CD14-positive monocyte (primary cell): ENCODE data around the gene ZFP1. TPM values are rescaled to one million over a fixed set of nuclear protein-coding genes. Genes with fewer than 3 reads are reported as not detected.

Experiments used
- DNase-seq, 3 donors: peaks; one replicate each; pipeline ENCODE4 v3.0.0-alpha.2; 2011 to 2022
- H2AFZ ChIP-seq: 2 replicates; pipeline ENCODE4 v1.6.0; 2012; ENCODE audit warnings: mild to moderate bottlenecking, low read depth, low read length, inconsistent platforms; ENCODE audit not compliant: insufficient read depth, poor library complexity, severe bottlenecking
- H3K27ac ChIP-seq, 2 donors: 1 replicate in 1 of 2; 2 replicates in 1 of 2; pipeline ENCODE4 v1.5.1; 2012 to 2013; ENCODE audit warnings: low read length in 2 of 2, control low read depth in 1 of 2, inconsistent platforms in 1 of 2, low read depth in 1 of 2, mild to moderate bottlenecking in 1 of 2
- H3K27me3 ChIP-seq, 2 donors: one replicate each; pipeline versions ENCODE4 v1.6.0 to v1.6.1; 2011 to 2013; ENCODE audit warnings: low read length in 2 of 2; ENCODE audit not compliant: control insufficient read depth in 2 of 2, insufficient read depth in 2 of 2
- H3K36me3 ChIP-seq, 2 donors: replicated peaks in 1 of 2; 1 replicate in 1 of 2; 2 replicates in 1 of 2; pipeline versions ENCODE4 v1.5.1 to v1.6.1; 2012 to 2013; ENCODE audit warnings: low read length in 2 of 2, control low read depth in 1 of 2, inconsistent platforms in 1 of 2, mild to moderate bottlenecking in 1 of 2; ENCODE audit not compliant: insufficient read depth in 2 of 2, control insufficient read depth in 1 of 2
- H3K4me1 ChIP-seq, 2 donors: 1 replicate in 1 of 2; 2 replicates in 1 of 2; pipeline versions ENCODE4 v1.5.1 to v1.6.1; 2012 to 2013; ENCODE audit warnings: low read length in 2 of 2, control low read depth in 1 of 2, inconsistent platforms in 1 of 2, mild to moderate bottlenecking in 1 of 2, moderate library complexity in 1 of 2; ENCODE audit not compliant: insufficient read depth in 2 of 2, control insufficient read depth in 1 of 2
- H3K4me2 ChIP-seq: replicated peaks from 2 replicates; pipeline ENCODE3; 2012; ENCODE audit warnings: low read length, moderate library complexity, mild to moderate bottlenecking; ENCODE audit not compliant: poor library complexity, severe bottlenecking; ENCODE audit errors: extremely low read depth
- H3K4me3 ChIP-seq, 3 experiments: fragments of 200-600 bp in 1 of 3; sonication (generic) in 1 of 3; replicated peaks in 1 of 3; 1 replicate in 2 of 3; 2 replicates in 1 of 3; pipeline ENCODE4 v1.5.1; 2011 to 2013; ENCODE audit warnings: low read length in 3 of 3, mild to moderate bottlenecking in 3 of 3, control low read depth in 2 of 3, low read depth in 2 of 3, inconsistent platforms in 1 of 3, moderate library complexity in 1 of 3
- H3K79me2 ChIP-seq: 2 replicates; pipeline ENCODE4 v1.6.0; 2012; ENCODE audit warnings: mild to moderate bottlenecking, control low read depth, inconsistent platforms, low read length, moderate library complexity; ENCODE audit not compliant: insufficient read depth
- H3K9ac ChIP-seq: 2 replicates; pipeline ENCODE4 v1.6.0; 2017; ENCODE audit warnings: low read length, mild to moderate bottlenecking; ENCODE audit not compliant: insufficient read depth, poor library complexity, severe bottlenecking
- H3K9me3 ChIP-seq, 2 donors: replicated peaks in 1 of 2; 1 replicate in 1 of 2; 2 replicates in 1 of 2; pipeline versions ENCODE4 v1.5.1 to v1.6.1; 2012 to 2013; ENCODE audit warnings: low read length in 2 of 2, control low read depth in 1 of 2; ENCODE audit not compliant: control insufficient read depth in 1 of 2, insufficient read depth in 1 of 2
- H4K20me1 ChIP-seq: 2 replicates; pipeline ENCODE4 v1.6.0; 2012; ENCODE audit warnings: mild to moderate bottlenecking, low read length, control low read depth, moderate library complexity; ENCODE audit not compliant: insufficient read depth
- H3K27ac Mint-ChIP-seq, 7 donors: one replicate each; pipeline ENCODE4 v1.8.0; 2020; ENCODE audit warnings: mild to moderate bottlenecking in 7 of 7, mixed read lengths in 7 of 7, moderate library complexity in 6 of 7, inconsistent platforms in 2 of 7
- H3K27me3 Mint-ChIP-seq, 3 donors: one replicate each; pipeline ENCODE4 v1.8.0; 2021 to 2022; ENCODE audit warnings: low read depth in 3 of 3, mild to moderate bottlenecking in 3 of 3, mixed read lengths in 3 of 3, moderate library complexity in 3 of 3, inconsistent platforms in 1 of 3
- H3K36me3 Mint-ChIP-seq, 2 donors: one replicate each; pipeline ENCODE4 v1.8.0; 2020; ENCODE audit warnings: mixed read lengths in 2 of 2, inconsistent platforms in 1 of 2, mild to moderate bottlenecking in 1 of 2
- H3K4me1 Mint-ChIP-seq: one replicate; pipeline ENCODE4 v1.8.0; 2020; ENCODE audit warnings: mild to moderate bottlenecking, mixed read lengths
- H3K4me3 Mint-ChIP-seq, 2 donors: one replicate each; pipeline ENCODE4 v1.8.0; 2020; ENCODE audit warnings: mild to moderate bottlenecking in 2 of 2, mixed read lengths in 2 of 2, moderate library complexity in 1 of 2
- H3K9me3 Mint-ChIP-seq, 7 donors: one replicate each; pipeline ENCODE4 v1.8.0; 2020 to 2022; ENCODE audit warnings: mixed read lengths in 7 of 7, mild to moderate bottlenecking in 6 of 7, moderate library complexity in 6 of 7, inconsistent platforms in 2 of 7
- CTCF ChIP-seq: fragments of 200-600 bp; IDR thresholded peaks from one replicate; pipeline ENCODE4 v1.8.0; 2022; ENCODE audit warnings: antibody characterized with exemption, mild to moderate bottlenecking
- WGBS: methylation state at CpG from one replicate; pipeline ENCODE4 v1.1.5; 2013; ENCODE audit warnings: missing lambda C conversion rate; ENCODE audit not compliant: insufficient coverage; 5-methylcytosine and 5-hydroxymethylcytosine counted together
- intact Hi-C, 2 donors: fragments of 100-400 bp; cut with micrococcal nuclease; formaldehyde crosslinking; loops; one replicate each; pipeline versions ENCODE4 v1.15.0 to v1.15.1; 2023
- polyA plus RNA-seq, 3 donors: library from polyadenylated mRNA; depleted of rRNA in 1 of 3; unstranded in 2 of 3; stranded (reverse) in 1 of 3; fragments of 300-500 nt in 2 of 3; fragments of >200 nt in 1 of 3; fragmentation: Illumina TruSeq in 2 of 3; gene quantifications; 1 replicate in 2 of 3; 2 replicates in 1 of 3; pipeline ENCODE4 v1.2.3, GENCODE V29; 2012 to 2021

The ZFP1 gene
- polyA plus RNA-seq, 3 donors, result 1.8 to 4.0 (median 3.4) TPM

GRCh38 chr16:75139498-75139897 lies 8.8 kb upstream of the ZFP1 start:
- no peak for TF ChIP-seq CTCF
- DNase-seq, result no peak
- no peak overlapping the region for H3K9ac ChIP-seq
- H3K4me1 ChIP-seq, result peaks cover 6 to 7% of the 10 kb centered on the region in 2 donors
- Mint-ChIP-seq H3K36me3 (no peaks in the 10 kb centered on the region), H3K4me1 (peaks cover 13% of the 10 kb centered on the region), H3K27ac (no peak overlapping the region), H3K27me3 (peaks cover 2 to 21% (median 3%) of the 10 kb centered on the region in 3 donors), H3K9me3 (peaks cover 0 to 12% (median 4%) of the 10 kb centered on the region in 7 donors), H3K4me3 (no peak overlapping the region)
- H3K4me2 ChIP-seq, result no peak overlapping the region
- 100% methylated on average over 2 of the region's 5 CpGs for WGBS
- intact Hi-C loops, result no loop called here
- no peaks in the 10 kb centered on the region for H3K79me2 ChIP-seq
- no peaks in the 10 kb centered on the region for H3K9me3 ChIP-seq
- H4K20me1 ChIP-seq, result no peaks in the 10 kb centered on the region
- no peaks in the 10 kb centered on the region for H3K36me3 ChIP-seq
- H3K27ac ChIP-seq, result no peak overlapping the region
- no peak overlapping the region for H2AFZ ChIP-seq
- H3K4me3 ChIP-seq, result no peak overlapping the region
- H3K27me3 ChIP-seq, result peaks cover 0 to 2% of the 10 kb centered on the region in 2 donors

GRCh38 chr16:75143941-75144340 lies 4.4 kb upstream of the ZFP1 start:
- no peak overlapping the region for H3K27ac ChIP-seq
- H4K20me1 ChIP-seq, result no peaks in the 10 kb centered on the region
- H3K4me3 Mint-ChIP-seq, result no peak overlapping the region
- H3K9me3 ChIP-seq, result peaks cover 0 to 7% of the 10 kb centered on the region in 2 donors
- H3K4me1 ChIP-seq, result peaks cover 6 to 9% of the 10 kb centered on the region in 2 donors
- DNase-seq, result no peak
- H3K27ac Mint-ChIP-seq, result no peak overlapping the region
- TF ChIP-seq CTCF, result no peak
- no peaks in the 10 kb centered on the region for H3K36me3 Mint-ChIP-seq
- no peak overlapping the region for H3K4me2 ChIP-seq
- H3K9me3 Mint-ChIP-seq, result peaks cover 2 to 22% (median 7%) of the 10 kb centered on the region in 7 donors
- no peaks in the 10 kb centered on the region for H3K27me3 ChIP-seq
- no peak overlapping the region for H3K9ac ChIP-seq
- no peak overlapping the region for H2AFZ ChIP-seq
- intact Hi-C loops, result no loop called here
- WGBS, result 80% methylated on average over 1 of the region's 6 CpGs
- no peak overlapping the region for H3K4me3 ChIP-seq
- peaks cover 3% of the 10 kb centered on the region for H3K4me1 Mint-ChIP-seq
- H3K79me2 ChIP-seq, result no peaks in the 10 kb centered on the region
- H3K27me3 Mint-ChIP-seq, result peaks cover 4 to 10% (median 6%) of the 10 kb centered on the region in 3 donors
- no peaks in the 10 kb centered on the region for H3K36me3 ChIP-seq
